HepG2 (cell line): ENCODE results near the gene SPN. TPM values are rescaled to one million over a fixed set of nuclear protein-coding genes. Genes with fewer than 3 reads are reported as not detected.

Source experiments
- ARID2 ChIP-seq: sonication (generic); formaldehyde crosslinking; IDR thresholded peaks from 2 replicates; pipeline ENCODE4 v1.8.1; 2022; ENCODE audit warnings: mild to moderate bottlenecking, missing genetic modification reagents, borderline replicate concordance
- ARNT ChIP-seq: fragments of 450-650 bp; IDR thresholded peaks from 2 replicates; pipeline ENCODE4 v1.6.1; 2017
- ARNTL ChIP-seq: sonication (generic); formaldehyde crosslinking; IDR thresholded peaks from 2 replicates; pipeline ENCODE4 v1.4.0; 2020; ENCODE audit warnings: mild to moderate bottlenecking, missing genetic modification reagents
- ATF3 ChIP-seq: sonication (generic); formaldehyde crosslinking; IDR thresholded peaks from 2 replicates; pipeline ENCODE4 v1.4.0; 2020; ENCODE audit warnings: missing genetic modification reagents
- CSRNP2 ChIP-seq: sonication (generic); formaldehyde crosslinking; conservative IDR thresholded peaks from 2 replicates; pipeline ENCODE4 v1.8.0; 2022; ENCODE audit warnings: low read depth, missing genetic modification reagents
- DMTF1 ChIP-seq: sonication (generic); formaldehyde crosslinking; IDR thresholded peaks from 2 replicates; pipeline ENCODE4 v1.4.0; 2020; ENCODE audit warnings: mild to moderate bottlenecking, missing genetic modification reagents
- DPF2 ChIP-seq: sonication (generic); formaldehyde crosslinking; IDR thresholded peaks from 2 replicates; pipeline ENCODE4 v1.4.0; 2020; ENCODE audit warnings: mild to moderate bottlenecking, low read depth, missing genetic modification reagents, borderline replicate concordance
- FOXA1 ChIP-seq, 2 experiments: fragments of 450-650 bp in 1 of 2; sonication (generic) in 1 of 2; formaldehyde crosslinking in 1 of 2; IDR thresholded peaks; 2 replicates each; pipeline versions ENCODE4 v1.4.0 to v1.6.1; 2016 to 2020; ENCODE audit warnings: missing genetic modification reagents in 1 of 2
- NCOR1 ChIP-seq: fragments of 200-600 bp; sonication (generic); IDR thresholded peaks from 2 replicates; pipeline ENCODE4 v1.7.0; 2017; ENCODE audit warnings: antibody characterized with exemption, low read length, borderline replicate concordance
- NR1H2 ChIP-seq: sonication (generic); formaldehyde crosslinking; IDR thresholded peaks from 2 replicates; pipeline ENCODE4 v1.8.1; 2022; ENCODE audit warnings: low read depth, missing genetic modification reagents, borderline replicate concordance
- NR2F1 ChIP-seq, 2 experiments: fragments of 450-650 bp in 1 of 2; formaldehyde crosslinking in 1 of 2; IDR thresholded peaks; 2 replicates each; pipeline versions ENCODE4 v1.5.0 to v1.6.1; 2016 to 2020; ENCODE audit warnings: mild to moderate bottlenecking in 1 of 2, missing compliant biosample characterization in 1 of 2, missing genetic modification reagents in 1 of 2, moderate library complexity in 1 of 2
- NR2F6 ChIP-seq, 2 experiments: IDR thresholded peaks; 2 replicates each; pipeline ENCODE4 v1.6.1; 2016; ENCODE audit warnings: antibody characterized with exemption in 1 of 2, mild to moderate bottlenecking in 1 of 2
- PHF5A ChIP-seq: IDR thresholded peaks from one replicate; pipeline ENCODE4 v1.6.1; 2018; ENCODE audit warnings: low read depth, missing genetic modification reagents; ENCODE audit not compliant: unreplicated experiment
- PPARG ChIP-seq: conservative IDR thresholded peaks from 2 replicates; pipeline ENCODE4 v1.6.1; 2016; ENCODE audit warnings: missing biosample characterization, missing genetic modification reagents
- RARA ChIP-seq: IDR thresholded peaks from 2 replicates; pipeline ENCODE4 v1.6.1; 2016; ENCODE audit warnings: missing genetic modification reagents, missing compliant biosample characterization
- RBM39 ChIP-seq: fragments of 200-400 bp; formaldehyde crosslinking; IDR thresholded peaks from one replicate; pipeline ENCODE4 v1.6.1; 2018; ENCODE audit warnings: antibody characterized with exemption, mild to moderate bottlenecking, low read depth, low read length; ENCODE audit not compliant: poor library complexity, severe bottlenecking
- SIN3A ChIP-seq: IDR thresholded peaks from 2 replicates; pipeline ENCODE4 v1.6.1; 2011; ENCODE audit warnings: low read depth, mild to moderate bottlenecking, control low read depth, low read length, borderline replicate concordance
- TBX3 ChIP-seq: fragments of 450-650 bp; IDR thresholded peaks from 2 replicates; pipeline ENCODE4 v1.6.1; 2017; ENCODE audit warnings: antibody characterized with exemption, mild to moderate bottlenecking, inconsistent platforms, borderline replicate concordance
- ZFP1 ChIP-seq: IDR thresholded peaks from 2 replicates; pipeline ENCODE4 v1.6.1; 2016
- ZFP90 ChIP-seq: sonication (generic); formaldehyde crosslinking; IDR thresholded peaks from 2 replicates; pipeline ENCODE4 v1.8.0; 2022; ENCODE audit warnings: missing genetic modification reagents, mild to moderate bottlenecking, inconsistent platforms, borderline replicate concordance
- ZKSCAN5 ChIP-seq: sonication (generic); formaldehyde crosslinking; IDR thresholded peaks from 2 replicates; pipeline ENCODE4 v1.5.1; 2020; ENCODE audit warnings: mild to moderate bottlenecking, missing genetic modification reagents
- ZNF256 ChIP-seq: sonication (generic); formaldehyde crosslinking; conservative IDR thresholded peaks from 2 replicates; pipeline ENCODE4 v1.4.0; 2020; ENCODE audit warnings: missing genetic modification reagents
- ZNF557 ChIP-seq: sonication (generic); formaldehyde crosslinking; IDR thresholded peaks from 2 replicates; pipeline ENCODE4 v1.4.0; 2020; ENCODE audit warnings: missing genetic modification reagents
- ZNF768 ChIP-seq: sonication (generic); formaldehyde crosslinking; IDR thresholded peaks from 2 replicates; pipeline ENCODE4 v1.4.0; 2020; ENCODE audit warnings: missing genetic modification reagents
- ZNF816 ChIP-seq: sonication (generic); formaldehyde crosslinking; IDR thresholded peaks from 2 replicates; pipeline ENCODE4 v1.8.0; 2022; ENCODE audit warnings: missing genetic modification reagents, mild to moderate bottlenecking, borderline replicate concordance
- ZNF891 ChIP-seq: sonication (generic); formaldehyde crosslinking; IDR thresholded peaks from 2 replicates; pipeline ENCODE4 v1.5.0; 2020; ENCODE audit warnings: mild to moderate bottlenecking, missing genetic modification reagents
- polyA plus RNA-seq, 8 experiments: library from polyadenylated mRNA; depleted of rRNA in 3 of 8; stranded (reverse) in 7 of 8; unstranded in 1 of 8; fragments of >200 nt; fragmentation: Illumina TruSeq in 4 of 8; extraction: Trizol in 4 of 8; gene quantifications; 2 replicates each; pipeline versions ENCODE4 v1.2.1 to v1.2.3, GENCODE V29; 2011 to 2016; ENCODE audit warnings: low read depth in 4 of 8, missing spikeins in 1 of 8, mixed read lengths in 1 of 8; ENCODE audit not compliant: insufficient read depth in 1 of 8
- total RNA-seq, 5 experiments: library from RNA; depleted of rRNA; stranded (reverse); fragments of >200 nt; fragmentation: Illumina TruSeq; extraction: Trizol; gene quantifications; 2 replicates each; pipeline ENCODE4 v1.2.3, GENCODE V29; 2016; ENCODE audit warnings: low read depth in 1 of 5

Gene SPN
- total and polyA plus RNA-seq, 2 of the 13 experiments (the other 11 are each of a cell fraction or from before 2014, with no cell fraction given), result 0.22 to 1.6 TPM

GRCh38 chr16:29678691-29679267, 15.7 kb downstream of the SPN start, which contains the start of gene QPRT (continued):
- TF ChIP-seq NCOR1 (no peak), NR1H2 (CRISPR knock-in tag) (no peak), NR2F6 (IDR thresholded peaks at IDR 0.05) (no peak), NR2F6 (CRISPR knock-in tag; IDR thresholded peaks at IDR 0.05) (0 out of 2 replicates have a peak, but pooled peaks have one; percentile 6), PHF5A (no peak), ARID2 (CRISPR knock-in tag) (peak; percentile 82; the same call in 1 of the 2 replicates), SIN3A (0 out of 2 replicates have a peak, but pooled peaks have one; percentile 53), DPF2 (CRISPR knock-in tag) (no peak), ZNF768 (CRISPR knock-in tag) (0 out of 2 replicates have a peak, but pooled peaks have one; percentile 42), RBM39 (peak; percentile 55), RARA (CRISPR knock-in tag) (no peak), ZFP90 (CRISPR knock-in tag) (no peak), FOXA1 (IDR thresholded peaks at IDR 0.05) (no peak), FOXA1 (CRISPR knock-in tag; IDR thresholded peaks at IDR 0.05) (no peak), ZNF816 (CRISPR knock-in tag) (no peak), NR2F1 (CRISPR knock-in tag; IDR thresholded peaks at IDR 0.05) (no peak), ZNF557 (CRISPR knock-in tag) (0 out of 2 replicates have a peak, but pooled peaks have one; percentile 46), CSRNP2 (CRISPR knock-in tag) (no peak), ZFP1 (CRISPR knock-in tag) (no peak), ZKSCAN5 (no peak), TBX3 (no peak), ATF3 (no peak), ZNF256 (CRISPR knock-in tag) (no peak), PPARG (CRISPR knock-in tag) (no peak), ZNF891 (no peak), ARNT (no peak), ARNTL (CRISPR knock-in tag) (no peak), DMTF1 (no peak)
